HFFc6 (cell line): ENCODE data around the gene SMYD3. TPM values are rescaled to one million over a fixed set of nuclear protein-coding genes. Genes with fewer than 3 reads are reported as not detected.

Experiments used
- DNase-seq: peaks from one replicate; pipeline ENCODE4 v3.0.0-alpha.2; 2018
- H3K27ac Mint-ChIP-seq: 2 replicates; pipeline ENCODE4 v1.8.0; 2020; ENCODE audit warnings: mild to moderate bottlenecking, mixed read lengths
- H3K27me3 Mint-ChIP-seq: 2 replicates; pipeline ENCODE4 v1.8.0; 2021; ENCODE audit warnings: mild to moderate bottlenecking, moderate library complexity, mixed read lengths; ENCODE audit not compliant: insufficient read depth
- H3K36me3 Mint-ChIP-seq: 2 replicates; pipeline ENCODE4 v1.8.0; 2021; ENCODE audit warnings: low read depth, mixed read lengths
- H3K4me1 Mint-ChIP-seq: 2 replicates; pipeline ENCODE4 v1.8.0; 2020; ENCODE audit warnings: low read depth, mixed read lengths
- H3K4me3 Mint-ChIP-seq: 2 replicates; pipeline ENCODE4 v1.8.0; 2020; ENCODE audit warnings: mild to moderate bottlenecking, moderate library complexity, mixed read lengths
- H3K9me3 Mint-ChIP-seq: 2 replicates; pipeline ENCODE4 v1.8.0; 2020; ENCODE audit warnings: mild to moderate bottlenecking, mixed read lengths
- total RNA-seq, 6 experiments: library from RNA; stranded (reverse); fragmentation: NEBNext Ultra II Directional; extraction: Animal tissue kit (Norgen Biotek cat#: 25700); gene quantifications; 2 replicates in 1 of 6; 3 replicates in 5 of 6; pipeline ENCODE4 v1.2.3, GENCODE V29; 2021
- TF ChIP-seq, protein P1 (sequence below): fragments of 200-600 bp; sonication (generic); IDR thresholded peaks from 2 replicates; pipeline ENCODE4 v1.5.0; 2021; ENCODE audit warnings: antibody characterized with exemption, mild to moderate bottlenecking

Gene SMYD3
- total RNA-seq, 6 experiments from 2014 or later = 28.4 to 37.9 (median 31.2) TPM

- Mint-ChIP-seq H3K27me3 (peaks cover 1% of the 10 kb centered on the region; the same call in 1 of the 2 replicates), H3K4me1 (peaks cover 61% of the 10 kb centered on the region), H3K4me3 (no peak overlapping the region), H3K9me3 (no peaks in the 10 kb centered on the region), H3K27ac (0 out of 2 replicates have a peak overlapping the region, but pooled peaks have one; percentile 19), H3K36me3 (peaks cover 6% of the 10 kb centered on the region)
- DNase-seq = no peak
- TF ChIP-seq, protein P1, sequence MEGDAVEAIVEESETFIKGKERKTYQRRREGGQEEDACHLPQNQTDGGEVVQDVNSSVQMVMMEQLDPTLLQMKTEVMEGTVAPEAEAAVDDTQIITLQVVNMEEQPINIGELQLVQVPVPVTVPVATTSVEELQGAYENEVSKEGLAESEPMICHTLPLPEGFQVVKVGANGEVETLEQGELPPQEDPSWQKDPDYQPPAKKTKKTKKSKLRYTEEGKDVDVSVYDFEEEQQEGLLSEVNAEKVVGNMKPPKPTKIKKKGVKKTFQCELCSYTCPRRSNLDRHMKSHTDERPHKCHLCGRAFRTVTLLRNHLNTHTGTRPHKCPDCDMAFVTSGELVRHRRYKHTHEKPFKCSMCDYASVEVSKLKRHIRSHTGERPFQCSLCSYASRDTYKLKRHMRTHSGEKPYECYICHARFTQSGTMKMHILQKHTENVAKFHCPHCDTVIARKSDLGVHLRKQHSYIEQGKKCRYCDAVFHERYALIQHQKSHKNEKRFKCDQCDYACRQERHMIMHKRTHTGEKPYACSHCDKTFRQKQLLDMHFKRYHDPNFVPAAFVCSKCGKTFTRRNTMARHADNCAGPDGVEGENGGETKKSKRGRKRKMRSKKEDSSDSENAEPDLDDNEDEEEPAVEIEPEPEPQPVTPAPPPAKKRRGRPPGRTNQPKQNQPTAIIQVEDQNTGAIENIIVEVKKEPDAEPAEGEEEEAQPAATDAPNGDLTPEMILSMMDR = no peak
These were observed 205.4 kb downstream of the SMYD3 start for GRCh38 chr1:246301553-246302250.

GRCh38 chr1:246300626-246301549, 206.2 kb downstream of the SMYD3 start:
- peaks cover 6% of the 10 kb centered on the region for H3K36me3 Mint-ChIP-seq
- H3K27me3 Mint-ChIP-seq = peaks cover 1% of the 10 kb centered on the region; the same call in 1 of the 2 replicates
- DNase-seq = no peak
- no peaks in the 10 kb centered on the region for H3K9me3 Mint-ChIP-seq
- no peak overlapping the region for H3K27ac Mint-ChIP-seq
- no peak overlapping the region for H3K4me3 Mint-ChIP-seq
- H3K4me1 Mint-ChIP-seq = peaks cover 65% of the 10 kb centered on the region
- TF ChIP-seq, protein P1 = no peak

- peaks cover 72% of the 10 kb centered on the region for H3K4me1 Mint-ChIP-seq
- peaks cover 1% of the 10 kb centered on the region; the same call in 1 of the 2 replicates for H3K27me3 Mint-ChIP-seq
- H3K9me3 Mint-ChIP-seq = no peaks in the 10 kb centered on the region
- peak overlapping the region; percentile 67 for H3K27ac Mint-ChIP-seq
- TF ChIP-seq, protein P1 = peak; percentile 16; the same call in 1 of the 2 replicates
- peaks cover 6% of the 10 kb centered on the region for H3K36me3 Mint-ChIP-seq
- DNase-seq = no peak
- H3K4me3 Mint-ChIP-seq = peak overlapping the region; percentile 56
These were observed 209.5 kb downstream of the SMYD3 start for GRCh38 chr1:246297279-246298265.

- Mint-ChIP-seq H3K4me3 (no peak overlapping the region), H3K36me3 (peaks cover 6% of the 10 kb centered on the region), H3K27me3 (peaks cover 1% of the 10 kb centered on the region; the same call in 1 of the 2 replicates), H3K4me1 (peaks cover 58% of the 10 kb centered on the region), H3K27ac (no peak overlapping the region), H3K9me3 (no peaks in the 10 kb centered on the region)
- DNase-seq = no peak
- TF ChIP-seq, protein P1 = no peak
These were observed 211.1 kb downstream of the SMYD3 start for GRCh38 chr1:246295968-246296367.

DNA sequence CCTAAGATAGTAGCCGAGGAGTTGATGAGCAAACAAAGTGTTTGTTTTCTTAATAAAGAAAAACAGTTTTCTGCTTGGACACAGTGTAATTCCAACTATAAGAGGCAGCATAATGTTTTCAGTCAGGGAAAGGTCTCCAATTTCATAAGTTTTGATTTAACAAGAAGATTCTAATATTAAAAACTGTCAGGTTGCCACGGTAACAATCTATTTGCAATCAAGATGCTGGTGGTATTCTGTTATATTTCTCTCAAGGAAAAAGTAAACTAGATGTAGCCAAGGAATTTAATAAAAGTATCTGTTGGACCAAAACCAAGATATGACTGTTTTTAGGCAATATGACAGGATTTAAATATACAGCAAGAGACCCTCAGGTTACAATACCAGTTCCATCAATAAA, 211.7 kb downstream of the SMYD3 start:
- peaks cover 1% of the 10 kb centered on the region; the same call in 1 of the 2 replicates for H3K27me3 Mint-ChIP-seq
- H3K4me3 Mint-ChIP-seq = no peak overlapping the region
- H3K36me3 Mint-ChIP-seq = peaks cover 6% of the 10 kb centered on the region
- no peak overlapping the region for H3K27ac Mint-ChIP-seq
- DNase-seq = no peak
- TF ChIP-seq, protein P1 = no peak
- H3K9me3 Mint-ChIP-seq = no peaks in the 10 kb centered on the region
- peaks cover 54% of the 10 kb centered on the region for H3K4me1 Mint-ChIP-seq
